T-helper 17 cell (primary cell): ENCODE measurements around the gene RACGAP1. TPM values are rescaled to one million over a fixed set of nuclear protein-coding genes. Genes with fewer than 3 reads are reported as not detected.
"Not testable (repeated sequence)": the region's sequence is repeated elsewhere in the genome, so short reads cannot be mapped to it uniquely, and the experiment has no call there.

ENCODE experiments used
- ATAC-seq: fragments of 150-1000 bp; cut with Tn5 transposase; 2 replicates; pipeline ENCODE4 v1.10.0; 2021; ENCODE audit warnings: mild to moderate bottlenecking, moderate library complexity
- DNase-seq, 3 donors: peaks; one replicate each; pipeline versions ENCODE4 v3.0.0 to v3.0.0-alpha.2; 2020 to 2021
- H3K9me3 ChIP-seq: one replicate; pipeline ENCODE4 v1.7.0; 2013; ENCODE audit warnings: low read length, mild to moderate bottlenecking; ENCODE audit not compliant: control insufficient read depth, poor library complexity, severe bottlenecking
- H3K27ac Mint-ChIP-seq: one replicate; pipeline ENCODE4 v1.8.0; 2022; ENCODE audit warnings: mild to moderate bottlenecking, moderate library complexity, mixed read lengths
- H3K27me3 Mint-ChIP-seq: one replicate; pipeline ENCODE4 v1.8.0; 2022; ENCODE audit warnings: mixed read lengths
- H3K36me3 Mint-ChIP-seq: one replicate; pipeline ENCODE4 v1.8.0; 2022; ENCODE audit warnings: low read depth, mixed read lengths
- H3K4me1 Mint-ChIP-seq: one replicate; pipeline ENCODE4 v1.8.0; 2022; ENCODE audit warnings: mild to moderate bottlenecking, mixed read lengths
- H3K4me3 Mint-ChIP-seq: one replicate; pipeline ENCODE4 v1.8.0; 2022; ENCODE audit warnings: mild to moderate bottlenecking, moderate library complexity, mixed read lengths
- total RNA-seq, 4 donors: library from RNA in 2 of 4; stranded (reverse) in 2 of 4; gene quantifications; one replicate each; pipeline ENCODE4 v1.2.3 and lab custom pipeline; 2022 to 2026

RACGAP1 gene
- total RNA-seq, 2 donors from 2014 or later, result 6.8 to 7.3 TPM

DNA sequence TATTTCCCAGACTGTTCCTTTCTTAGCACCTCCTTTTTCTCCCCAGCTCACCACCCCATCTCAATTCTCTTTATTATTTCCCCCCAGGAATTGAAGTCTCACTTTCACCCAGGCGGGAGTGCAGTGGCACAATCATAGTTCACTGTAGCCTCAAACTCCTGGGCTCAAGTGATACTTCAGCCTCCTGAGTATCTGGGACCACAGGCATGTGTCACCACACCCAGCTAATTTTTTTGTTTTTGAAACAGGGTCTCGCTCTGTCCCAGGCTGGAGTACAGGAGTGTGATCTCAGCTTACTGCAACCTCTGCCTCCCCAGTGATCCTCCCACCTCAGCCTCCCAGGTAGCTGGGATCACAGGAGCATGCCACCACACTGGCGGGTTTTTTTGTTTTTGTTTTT lies 11.0 kb downstream of the RACGAP1 start:
- H3K9me3 ChIP-seq, result no peaks in the 10 kb centered on the region
- Mint-ChIP-seq H3K36me3 (peaks cover 6% of the 10 kb centered on the region), H3K4me3 (no peak overlapping the region), H3K27me3 (no peaks in the 10 kb centered on the region), H3K27ac (peak overlapping the region; percentile 53), H3K4me1 (peaks cover 22% of the 10 kb centered on the region)
- ATAC-seq, result no peak
- DNase-seq, result no peak

DNA sequence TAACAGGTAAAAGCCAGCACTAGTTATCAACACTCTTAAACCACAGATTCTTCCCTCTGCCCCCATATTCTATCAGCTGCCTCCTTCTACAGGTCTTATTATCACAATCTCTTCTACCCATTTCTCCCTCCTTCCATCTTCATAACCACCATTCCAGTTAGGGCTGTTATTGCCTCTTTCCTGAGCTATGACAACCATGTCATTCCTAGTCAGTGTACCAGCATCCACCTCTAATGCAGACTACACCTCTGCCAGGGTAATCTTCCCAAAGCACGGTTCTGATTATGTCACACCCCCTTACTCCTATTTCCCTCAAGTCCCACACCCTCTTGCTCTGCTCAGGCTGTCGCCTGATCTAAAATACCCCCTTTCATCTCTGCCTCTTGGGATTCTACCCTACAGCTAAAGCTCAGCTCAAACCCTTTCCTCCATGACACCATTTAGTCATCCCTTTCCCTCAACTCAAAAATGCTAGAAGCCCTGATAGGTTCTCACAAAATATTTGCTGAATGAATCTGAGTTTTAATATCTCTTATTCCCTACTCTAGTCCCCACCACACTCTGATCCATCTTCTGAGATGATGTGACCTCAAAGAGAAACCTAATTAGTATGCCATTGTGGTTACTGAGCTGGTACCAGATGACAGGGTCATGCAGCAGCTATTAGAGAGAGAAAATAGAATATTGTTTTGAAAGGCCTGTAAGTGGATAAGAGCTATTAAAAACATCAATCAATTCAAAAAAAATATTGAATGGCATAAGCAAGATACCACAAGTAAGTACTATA lies 11.7 kb downstream of the RACGAP1 start:
- DNase-seq, result no peak
- peak; percentile 47 for ATAC-seq
- Mint-ChIP-seq H3K36me3 (peaks cover 6% of the 10 kb centered on the region), H3K27ac (peak overlapping the region; percentile 53), H3K4me1 (peaks cover 17% of the 10 kb centered on the region), H3K27me3 (no peaks in the 10 kb centered on the region), H3K4me3 (peak overlapping the region; percentile 49)
- no peaks in the 10 kb centered on the region for H3K9me3 ChIP-seq

DNA sequence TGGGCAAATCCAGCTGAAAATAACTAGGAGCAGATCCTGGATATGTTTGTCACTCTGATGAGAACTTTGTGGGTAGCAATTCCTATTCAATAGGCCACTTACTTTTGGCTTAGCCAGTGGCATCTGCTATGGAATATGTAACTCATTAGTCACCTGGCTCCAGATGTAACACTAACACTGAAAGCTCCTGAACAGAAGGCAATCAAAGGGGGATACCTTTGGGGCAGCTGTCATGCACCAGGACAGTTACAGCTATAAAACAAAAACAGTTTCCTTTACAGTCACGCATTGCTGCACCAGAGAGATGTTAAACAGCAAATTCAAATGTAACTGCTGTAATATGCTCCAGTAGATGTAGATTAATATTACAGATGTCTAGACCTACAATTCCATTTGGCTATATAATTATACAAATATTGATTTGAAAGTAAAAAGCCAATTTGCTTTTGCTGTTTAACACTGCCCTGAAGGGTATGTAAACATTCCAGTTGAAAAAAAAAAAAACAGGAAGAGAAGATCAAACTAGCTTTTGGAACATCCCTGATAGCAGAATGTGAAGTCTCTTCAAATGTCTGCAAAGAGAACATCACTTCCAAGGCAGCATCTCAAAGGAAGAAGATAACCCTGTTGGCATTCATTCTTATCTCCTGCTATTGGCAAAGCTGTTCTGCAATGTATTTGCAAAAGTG lies 18.4 kb downstream of the RACGAP1 start:
- peaks cover 9% of the 10 kb centered on the region for H3K4me1 Mint-ChIP-seq
- ATAC-seq (no peak), DNase-seq (no peak)
- peak overlapping the region; percentile 58 for H3K4me3 Mint-ChIP-seq
- H3K9me3 ChIP-seq, result no peaks in the 10 kb centered on the region
- H3K36me3 Mint-ChIP-seq, result peaks cover 3% of the 10 kb centered on the region
- H3K27ac Mint-ChIP-seq, result peak overlapping the region; percentile 21
- no peaks in the 10 kb centered on the region for H3K27me3 Mint-ChIP-seq

DNA sequence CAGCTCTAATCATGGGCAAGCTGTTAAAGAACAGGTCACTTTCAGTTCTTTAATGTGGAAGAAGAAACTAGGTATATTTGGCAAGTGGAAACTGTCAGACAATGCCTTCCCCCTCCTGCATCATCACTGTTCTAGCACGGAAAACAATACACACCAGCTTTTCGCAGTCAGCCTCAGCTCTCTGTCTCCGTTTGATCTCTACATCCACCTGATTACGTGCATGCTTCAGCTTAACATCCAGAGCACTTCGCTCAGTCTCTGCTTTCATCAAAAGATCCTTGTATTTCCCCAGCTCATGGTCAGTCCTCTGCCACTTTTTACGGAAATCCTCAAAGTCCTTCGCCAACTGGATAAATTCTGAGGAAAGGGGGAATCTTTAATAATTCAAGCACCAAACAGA lies 19.0 kb downstream of the RACGAP1 start:
- Mint-ChIP-seq H3K4me1 (peaks cover 9% of the 10 kb centered on the region), H3K4me3 (peak overlapping the region; percentile 15), H3K36me3 (peaks cover 3% of the 10 kb centered on the region), H3K27me3 (no peaks in the 10 kb centered on the region), H3K27ac (peak overlapping the region; percentile 21)
- no peaks in the 10 kb centered on the region for H3K9me3 ChIP-seq
- DNase-seq, result no peak
- peak; percentile 59 for ATAC-seq

DNA sequence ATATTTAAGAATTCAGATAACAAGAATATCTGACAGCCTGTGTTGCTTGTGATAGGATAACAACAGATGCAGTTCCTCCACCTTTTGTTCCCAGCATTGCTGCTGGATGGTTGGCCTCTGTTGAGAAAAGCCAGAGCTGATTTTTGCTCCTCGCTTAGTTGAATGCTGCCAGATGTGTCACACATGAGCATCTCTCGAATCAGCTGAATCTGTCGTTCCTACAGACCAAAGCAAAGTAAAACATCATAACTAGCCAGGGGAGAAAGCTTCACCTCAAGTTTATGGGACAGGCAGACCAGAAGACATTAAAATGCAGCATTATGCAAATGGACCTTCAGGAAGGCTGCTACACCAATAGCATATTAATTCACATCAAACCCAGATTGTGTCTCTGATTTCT lies 20.1 kb downstream of the RACGAP1 start:
- Mint-ChIP-seq H3K4me1 (peaks cover 9% of the 10 kb centered on the region), H3K27ac (no peak overlapping the region), H3K36me3 (peaks cover 3% of the 10 kb centered on the region), H3K4me3 (no peak overlapping the region), H3K27me3 (no peaks in the 10 kb centered on the region)
- ATAC-seq, result no peak
- no peak for DNase-seq
- no peaks in the 10 kb centered on the region for H3K9me3 ChIP-seq

DNA sequence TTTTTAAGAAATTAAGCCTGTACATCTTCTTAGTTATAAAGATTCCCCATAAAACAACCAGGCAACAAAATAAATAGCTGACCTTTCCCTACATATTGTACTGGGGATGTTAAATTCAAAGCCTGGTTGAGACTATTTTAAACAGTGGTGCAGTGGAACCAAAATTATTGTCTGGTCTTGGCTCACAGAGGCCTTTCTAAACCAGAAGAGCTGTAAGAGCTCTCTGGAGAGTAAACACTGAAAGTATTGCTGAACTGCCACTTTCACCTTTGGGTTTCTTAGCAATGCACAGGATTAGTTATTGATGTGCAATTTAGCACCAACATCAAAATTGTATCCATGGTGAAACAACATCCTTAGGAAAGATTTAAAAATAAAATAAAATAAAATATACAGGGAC lies 20.6 kb downstream of the RACGAP1 start:
- Mint-ChIP-seq H3K27ac (no peak overlapping the region), H3K4me3 (no peak overlapping the region), H3K36me3 (peaks cover 2% of the 10 kb centered on the region)

DNA sequence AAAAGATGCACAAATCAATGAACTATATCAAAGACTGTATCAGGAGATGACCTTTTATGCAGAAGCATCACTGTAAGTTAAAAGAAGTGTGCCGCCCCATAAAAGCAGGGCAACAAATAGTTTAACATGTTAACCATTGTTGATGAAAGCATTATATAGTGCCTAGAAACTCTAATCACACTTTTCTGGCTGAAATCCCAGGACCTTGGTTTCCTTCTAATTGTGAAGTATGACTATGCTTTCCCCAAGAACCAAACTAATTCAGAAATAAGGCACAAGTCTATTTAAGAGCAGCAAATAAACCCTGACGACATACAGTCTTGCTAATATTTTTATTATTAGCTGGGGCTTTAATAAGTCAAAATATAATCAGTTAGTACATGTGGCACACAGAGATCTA lies 21.7 kb downstream of the RACGAP1 start:
- ATAC-seq, result no peak
- no peak overlapping the region for H3K27ac Mint-ChIP-seq

More for the DNA sequence above, 20.6 kb downstream of the RACGAP1 start:
- H3K9me3 ChIP-seq, result no peaks in the 10 kb centered on the region
- Mint-ChIP-seq H3K4me1 (peaks cover 9% of the 10 kb centered on the region), H3K27me3 (no peaks in the 10 kb centered on the region)
- DNase-seq, result no peak
- no peak for ATAC-seq

DNA sequence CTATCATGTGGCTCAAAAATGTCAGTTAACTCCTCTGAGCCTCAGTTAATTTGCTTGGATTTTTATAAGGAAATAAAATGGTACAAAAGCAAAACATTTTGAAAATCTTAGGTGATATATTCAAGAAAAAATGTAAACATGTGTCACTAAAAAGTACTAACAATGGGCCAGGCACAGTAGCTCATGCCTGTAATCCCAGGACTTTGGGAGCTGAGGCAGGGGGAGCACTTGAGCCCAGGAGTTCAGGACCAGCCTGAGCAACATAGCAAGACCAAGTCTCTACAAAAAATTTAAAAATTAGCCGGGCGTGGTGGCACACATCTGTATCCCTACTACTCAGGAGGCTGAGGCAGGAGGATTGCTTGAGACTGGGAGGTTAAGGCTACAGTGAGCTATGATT lies 26.8 kb downstream of the RACGAP1 start:
- ATAC-seq, result no peak
- Mint-ChIP-seq H3K27me3 (no peaks in the 10 kb centered on the region), H3K36me3 (peaks cover 6% of the 10 kb centered on the region), H3K4me3 (no peak overlapping the region), H3K27ac (no peak overlapping the region), H3K4me1 (no peaks in the 10 kb centered on the region)
- no peaks in the 10 kb centered on the region for H3K9me3 ChIP-seq
- DNase-seq, result no peak

More for the DNA sequence above, 21.7 kb downstream of the RACGAP1 start:
- no peaks in the 10 kb centered on the region for H3K9me3 ChIP-seq
- no peaks in the 10 kb centered on the region for H3K27me3 Mint-ChIP-seq
- DNase-seq, result no peak
- H3K4me3 Mint-ChIP-seq, result no peak overlapping the region
- H3K36me3 Mint-ChIP-seq, result no peaks in the 10 kb centered on the region
- H3K4me1 Mint-ChIP-seq, result peaks cover 6% of the 10 kb centered on the region

DNA sequence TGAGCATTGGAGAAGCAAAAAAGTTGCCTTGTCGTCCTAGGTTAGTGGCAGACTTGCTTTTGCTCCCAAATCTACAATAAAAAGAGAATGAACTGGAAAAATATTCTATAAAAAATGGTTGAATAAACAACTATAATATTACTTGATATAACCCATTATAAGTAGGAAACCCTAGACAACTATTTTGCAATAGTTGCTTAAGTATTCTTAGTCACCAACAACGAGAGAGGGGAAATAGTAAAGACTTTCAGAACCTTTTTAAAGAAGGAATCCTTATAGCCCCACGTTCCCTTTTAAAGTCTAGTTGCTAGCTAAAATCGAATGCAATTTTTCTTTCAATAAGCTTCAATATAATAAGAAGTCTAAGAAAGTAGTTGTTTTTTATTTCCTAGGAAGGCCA lies 35.0 kb downstream of the RACGAP1 start:
- DNase-seq (no peak), ATAC-seq (no peak)
- H3K9me3 ChIP-seq, result no peaks in the 10 kb centered on the region
- no peak overlapping the region for H3K4me3 Mint-ChIP-seq
- H3K4me1 Mint-ChIP-seq, result no peaks in the 10 kb centered on the region
- peaks cover 9% of the 10 kb centered on the region for H3K36me3 Mint-ChIP-seq
- no peaks in the 10 kb centered on the region for H3K27me3 Mint-ChIP-seq
- no peak overlapping the region for H3K27ac Mint-ChIP-seq

DNA sequence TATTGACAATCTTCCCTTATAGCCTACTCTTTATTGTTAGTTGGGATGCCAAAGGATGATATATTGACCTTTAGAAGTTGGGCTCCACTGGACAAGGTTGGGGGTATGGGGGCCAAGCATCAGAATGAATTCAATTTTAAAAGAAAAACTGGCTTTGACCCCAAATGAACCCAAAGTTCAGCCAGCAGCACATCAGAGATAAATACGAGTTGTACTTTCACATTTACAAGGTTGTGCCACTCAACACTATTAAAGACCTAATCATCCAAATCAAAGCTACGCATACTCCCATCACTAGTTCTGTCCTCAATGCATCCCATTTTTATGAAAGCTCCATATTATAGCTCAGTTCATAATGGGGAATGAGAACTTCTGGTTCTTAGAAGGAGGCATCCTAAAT lies 35.9 kb downstream of the RACGAP1 start:
- not testable (repeated sequence) for H3K9me3 ChIP-seq, H3K36me3 Mint-ChIP-seq, H3K27ac Mint-ChIP-seq

DNA sequence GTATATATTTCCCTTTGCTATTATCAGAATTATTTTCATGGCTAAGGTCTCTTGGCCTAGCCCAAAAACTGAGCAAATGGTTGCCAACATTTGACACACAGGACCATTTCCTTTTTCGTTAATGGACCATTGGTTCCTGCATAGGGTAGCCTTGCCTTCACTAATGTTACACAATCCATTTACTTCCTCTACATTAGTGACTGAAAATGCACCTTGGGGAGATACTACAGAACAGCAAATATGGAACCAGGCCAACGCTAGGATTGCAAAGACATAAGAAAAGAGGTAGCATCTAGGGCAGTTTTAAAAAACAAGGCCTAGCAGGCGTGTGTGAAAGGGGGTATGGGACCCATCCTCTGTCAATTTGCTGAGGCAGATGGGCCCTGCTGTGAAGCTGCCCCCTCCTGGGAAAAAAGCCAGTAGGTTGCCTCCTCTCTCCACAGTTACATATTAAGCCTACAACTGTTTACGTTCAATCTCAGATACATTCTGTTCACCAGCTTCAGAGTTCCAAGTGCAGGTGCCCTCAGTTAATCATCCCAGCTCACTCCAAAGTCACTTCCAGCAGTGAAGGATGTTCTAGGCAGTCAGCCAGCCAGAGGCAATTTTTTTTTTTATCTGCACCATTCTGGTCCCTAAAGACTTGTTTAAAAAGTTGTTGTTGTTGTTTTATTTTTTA lies 37.5 kb downstream of the RACGAP1 start:
- no peaks in the 10 kb centered on the region for H3K4me1 Mint-ChIP-seq
- DNase-seq (no peak), ATAC-seq (no peak)
- H3K36me3 Mint-ChIP-seq, result peaks cover under 1% of the 10 kb centered on the region
- H3K9me3 ChIP-seq, result no peaks in the 10 kb centered on the region
- H3K27me3 Mint-ChIP-seq, result no peaks in the 10 kb centered on the region
- H3K27ac Mint-ChIP-seq, result no peak overlapping the region
- H3K4me3 Mint-ChIP-seq, result no peak overlapping the region

More for the DNA sequence above, 35.9 kb downstream of the RACGAP1 start:
- not testable (repeated sequence) for H3K4me3 Mint-ChIP-seq, DNase-seq, ATAC-seq, H3K27me3 Mint-ChIP-seq, H3K4me1 Mint-ChIP-seq

DNA sequence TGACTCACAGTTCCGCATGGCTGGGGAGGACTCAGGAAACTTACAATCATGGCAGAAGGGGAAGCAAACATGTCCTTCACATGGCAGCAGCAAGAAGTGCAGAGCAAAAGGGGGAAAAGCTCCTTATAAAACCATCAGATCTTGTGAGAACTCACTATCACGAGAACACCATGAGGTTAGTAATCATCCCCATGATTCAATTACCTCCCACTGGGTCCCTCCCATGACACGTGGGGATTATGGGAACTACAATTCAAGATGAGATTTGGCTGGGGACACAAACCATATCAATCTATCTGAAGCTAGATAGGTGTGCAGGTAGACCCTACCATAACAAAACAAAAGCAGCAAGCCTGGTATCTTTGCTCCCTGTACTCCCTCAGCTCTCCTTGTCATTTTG lies 38.8 kb downstream of the RACGAP1 start:
- H3K9me3 ChIP-seq, H3K27ac Mint-ChIP-seq, H3K27me3 Mint-ChIP-seq, DNase-seq, ATAC-seq, H3K4me3 Mint-ChIP-seq, H3K36me3 Mint-ChIP-seq, H3K4me1 Mint-ChIP-seq: not testable (repeated sequence)

DNA sequence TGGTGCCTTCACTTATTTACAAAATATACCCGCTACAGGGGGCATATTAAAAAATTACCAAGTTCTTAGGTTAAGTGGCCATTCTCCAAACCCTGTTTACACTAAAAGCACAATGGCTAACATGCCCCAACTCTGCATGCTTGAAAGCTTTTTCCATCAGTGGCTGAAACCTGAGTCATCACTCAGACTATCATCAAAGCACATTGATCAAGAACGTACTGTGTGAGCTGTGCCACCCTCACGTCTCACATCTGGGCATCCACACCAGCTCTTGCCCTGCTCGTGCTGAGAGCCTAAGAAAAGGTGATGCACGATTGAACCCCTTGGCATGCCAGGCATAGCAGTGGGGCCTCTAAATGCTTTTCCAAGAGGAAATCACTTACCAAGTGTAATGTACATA lies 39.3 kb downstream of the RACGAP1 start:
- Mint-ChIP-seq H3K4me1 (no peaks in the 10 kb centered on the region), H3K27me3 (no peaks in the 10 kb centered on the region), H3K36me3 (no peaks in the 10 kb centered on the region), H3K4me3 (no peak overlapping the region), H3K27ac (no peak overlapping the region)
- ATAC-seq, result no peak
- H3K9me3 ChIP-seq, result no peaks in the 10 kb centered on the region
- no peak for DNase-seq
